ENCODE data around the gene WDR59. TPM values are rescaled to one million over a fixed set of nuclear protein-coding genes. Genes with fewer than 3 reads are reported as not detected.

Gene WDR59
- total and polyA plus RNA-seq, 2 donors (not counting 1 experiment from before 2014, with no cell fraction given), result 52.6 to 127 TPM

GRCh38 chr16:74825016-74825415 is 159.9 kb downstream of the WDR59 start:
- Histone ChIP-seq H2AFZ (ENCODE audit: insufficient read depth, low read depth, low read length, poor library complexity, severe bottlenecking) (no peak overlapping the region), H4K20me1 (ENCODE audit: control insufficient read depth, insufficient read depth, low read length, poor library complexity, severe bottlenecking) (no peaks in the 10 kb centered on the region), H3K4me3 (ENCODE audit: control extremely low read depth in 1 of 5, extremely low read depth in 1 of 5, insufficient read depth in 1 of 5, low read depth in 2 of 5, low read length in 4 of 5) (no peak overlapping the region), H3K79me2 (ENCODE audit: control insufficient read depth, insufficient read depth, low read length) (no peaks in the 10 kb centered on the region), H3K27ac (ENCODE audit: low read length in 2 of 2) (no peak overlapping the region), H3K27me3 (replicated peaks in 1 of 4; ENCODE audit: control extremely low read depth in 1 of 4, control insufficient read depth in 3 of 4, insufficient read depth in 4 of 4, low read length in 3 of 4) (peaks cover 0 to 10% (median 0%) of the 10 kb centered on the region in 4 experiments), H3K9ac (ENCODE audit: low read length) (no peak overlapping the region), H3K4me2 (replicated peaks; ENCODE audit: low read depth, low read length, poor library complexity, severe bottlenecking) (no peak overlapping the region), H3K9me3 (ENCODE audit: control extremely low read depth in 1 of 3, control insufficient read depth in 2 of 3, insufficient read depth in 1 of 3, low read length in 2 of 3) (peaks cover 0 to 10% (median 10%) of the 10 kb centered on the region in 3 donors), H3K36me3 (replicated peaks in 1 of 2; ENCODE audit: control extremely low read depth in 1 of 2, control insufficient read depth in 1 of 2, extremely low read depth in 1 of 2, insufficient read depth in 2 of 2, low read length in 1 of 2) (no peaks in the 10 kb centered on the region), H3K4me1 (ENCODE audit: control insufficient read depth in 2 of 2, insufficient read depth in 2 of 2, low read length in 2 of 2) (no peaks in the 10 kb centered on the region)
- ATAC-seq (ENCODE audit: low read depth), result no peak
- WGBS (ENCODE audit: insufficient coverage), result no CpG with 5 or more reads among the region's 3 CpGs
- CTCF ChIA-PET, result no interaction called here
- peaks cover 38% of the 10 kb centered on the region for H3K27me3 Mint-ChIP-seq
- POLR2A ChIA-PET, result no interaction called here
- H3K4me3 Mint-ChIP-seq, result no peak overlapping the region
- peaks cover 12% of the 10 kb centered on the region for H3K9me3 Mint-ChIP-seq (ENCODE audit: insufficient read depth)
- intact Hi-C loops (cut with micrococcal nuclease), result no loop called here
- no peaks in the 10 kb centered on the region for H3K4me1 Mint-ChIP-seq
- no peak for DNase-seq
- H3K27ac Mint-ChIP-seq, result no peak overlapping the region
- no peak for TF ChIP-seq CTCF (IDR thresholded peaks at IDR 0.05)
- no peak for TF ChIP-seq EZH2 (IDR thresholded peaks at IDR 0.05; ENCODE audit: borderline replicate concordance, insufficient read depth, low read depth, low read length, poor library complexity, severe bottlenecking)

Other genes with a start within 250 kb of the WDR59 start
- 1.0 TPM in 2 replicates for gene FA2H, start 210.3 kb downstream of the WDR59 start, total RNA-seq
- gene FA2H, start 210.3 kb downstream of the WDR59 start, polyA plus RNA-seq, result 1.1 and 3.6 TPM in 2 replicates
- gene ZNRF1, start 13.9 kb upstream of the WDR59 start, total RNA-seq, result 0.75 and 0.76 TPM in 2 replicates
- 0.25 and 0.27 TPM in 2 replicates for gene ZNRF1, start 13.9 kb upstream of the WDR59 start, polyA plus RNA-seq
- gene LDHD, start 131.7 kb upstream of the WDR59 start, total RNA-seq, result not detected in 2 replicates
- 0.19 TPM in 1 of 2 replicates, not detected in the other for gene LDHD, start 131.7 kb upstream of the WDR59 start, polyA plus RNA-seq
- gene ZFP1, start 163.4 kb upstream of the WDR59 start, total RNA-seq, result 13.4 and 14.1 TPM in 2 replicates
- gene ZFP1, start 163.4 kb upstream of the WDR59 start, polyA plus RNA-seq, result 3.4 and 4.9 TPM in 2 replicates
- not detected in 2 replicates for gene CTRB2, start 222.0 kb upstream of the WDR59 start, total RNA-seq
- gene CTRB2, start 222.0 kb upstream of the WDR59 start, polyA plus RNA-seq, result not detected in 2 replicates
- gene CTRB1, start 233.9 kb upstream of the WDR59 start, total RNA-seq, result not detected in 2 replicates
- not detected in 2 replicates for gene CTRB1, start 233.9 kb upstream of the WDR59 start, polyA plus RNA-seq